Activated CD4-positive, alpha-beta T cell treated with anti-CD3 and anti-CD28 coated beads, Interleukin-2, amount 50 U/mL, for 4 hours (primary cell): ENCODE data around the gene MASTL.
A peak's percentile ranks its signal among the peaks of the same experiment; 100 is the strongest.
"Not testable (repeated sequence)": the region's sequence is repeated elsewhere in the genome, so short reads cannot be mapped to it uniquely, and the experiment has no call there.

Source experiments
- DNase-seq, 2 experiments: peaks; one replicate each; pipeline ENCODE4 v3.0.0-alpha.2; 2020

Gene MASTL

GRCh38 chr10:27155066-27155754 is at the start of gene MASTL:
Gene MASTL (plus strand): TSS chr10:27155352. CDS start chr10:27155427, 75 bp downstream.
- peak; percentile 91 to 93 for DNase-seq

GRCh38 chr10:27108165-27108564 is 47.0 kb upstream of the MASTL start:
- DNase-seq: no peak

GRCh38 chr10:27134371-27134770 is 20.8 kb upstream of the MASTL start:
- DNase-seq: no peak

GRCh38 chr10:27138277-27138676 is 16.9 kb upstream of the MASTL start:
- DNase-seq: no peak

GRCh38 chr10:27143686-27144085 is 11.5 kb upstream of the MASTL start:
- no peak for DNase-seq

GRCh38 chr10:27145937-27146336 is 9.2 kb upstream of the MASTL start:
- no peak for DNase-seq

GRCh38 chr10:27147701-27148100 is 7.5 kb upstream of the MASTL start:
- no peak for DNase-seq

- no peak for DNase-seq
These were observed 4.9 kb upstream of the MASTL start for GRCh38 chr10:27150261-27150660.

GRCh38 chr10:27152687-27153086 is 2.5 kb upstream of the MASTL start:
- DNase-seq: no peak

GRCh38 chr10:27153329-27153728 is 1.8 kb upstream of the MASTL start:
- no peak for DNase-seq

GRCh38 chr10:27153845-27154193 is 1.3 kb upstream of the MASTL start:
- no peak for DNase-seq

- DNase-seq: not testable (repeated sequence)
These were observed 1.4 kb downstream of the MASTL start for GRCh38 chr10:27156566-27156965.

- DNase-seq: no peak
These were observed 2.0 kb downstream of the MASTL start for GRCh38 chr10:27157150-27157549.

- DNase-seq: no peak
These were observed 3.3 kb downstream of the MASTL start for GRCh38 chr10:27158421-27158820.

GRCh38 chr10:27169849-27170248 is 14.7 kb downstream of the MASTL start:
- DNase-seq: no peak

- no peak for DNase-seq
These were observed 33.1 kb downstream of the MASTL start for GRCh38 chr10:27188259-27188658.

- DNase-seq: no peak
These were observed 33.7 kb downstream of the MASTL start for GRCh38 chr10:27188897-27189296.

GRCh38 chr10:27190508-27190907 is 35.4 kb downstream of the MASTL start:
- no peak for DNase-seq

GRCh38 chr10:27192284-27192683 is 37.1 kb downstream of the MASTL start:
- no peak for DNase-seq

GRCh38 chr10:27197980-27198620 is 42.9 kb downstream of the MASTL start:
- DNase-seq: no peak

GRCh38 chr10:27203806-27204205 is 48.7 kb downstream of the MASTL start:
- no peak for DNase-seq

GRCh38 chr10:27207350-27207749 is 52.2 kb downstream of the MASTL start:
- DNase-seq: no peak

GRCh38 chr10:27223964-27224363 is 68.8 kb downstream of the MASTL start:
- peak; percentile 25 to 39 for DNase-seq

GRCh38 chr10:27225011-27225590 is 69.9 kb downstream of the MASTL start:
- DNase-seq: no peak
